SK-N-SH (cell line): ENCODE measurements around the gene DBR1. TPM values are rescaled to one million over a fixed set of nuclear protein-coding genes. Genes with fewer than 3 reads are reported as not detected.
A peak's percentile ranks its signal among the peaks of the same experiment; 100 is the strongest.

Experiments
- CTCF ChIA-PET: fragments of 300-600, 350-600 bp; formaldehyde crosslinking; extraction: SDS; loops from one replicate; lab custom pipeline; 2021; lab: Yijun Ruan, JAX
- POLR2A ChIA-PET: fragments of 350-600 bp; sonication (Branson Sonifier 250); formaldehyde crosslinking; extraction: SDS; loops from one replicate; lab custom pipeline; 2020; ENCODE audit warnings: antibody characterized with exemption, inconsistent platforms; lab: Yijun Ruan, JAX
- DNase-seq: peaks from one replicate; pipeline ENCODE4 v3.0.0; 2012
- H2AFZ ChIP-seq: fragments of 200-600 bp; sonication (generic); 2 replicates; pipeline ENCODE4 v1.8.1; 2016; ENCODE audit warnings: antibody characterized with exemption, mild to moderate bottlenecking, low read depth
- H3F3A ChIP-seq: fragments of 200-600 bp; sonication (generic); replicated peaks from 2 replicates; pipeline ENCODE3; 2016; ENCODE audit warnings: antibody characterized with exemption, mild to moderate bottlenecking; ENCODE audit not compliant: insufficient read depth
- H3K27ac ChIP-seq, 2 experiments: fragments of 200-500 bp in 1 of 2; fragments of 200-600 bp in 1 of 2; sonication (Bioruptor generic) in 1 of 2; sonication (generic), shearing (Covaris generic) in 1 of 2; 2 replicates each; pipeline versions ENCODE4 v1.5.1 to v1.6.1; 2014 to 2016; ENCODE audit warnings: low read depth in 2 of 2, inconsistent platforms in 1 of 2, low read length in 1 of 2, mild to moderate bottlenecking in 1 of 2, mixed read lengths in 1 of 2
- H3K27me3 ChIP-seq: fragments of 200-600 bp; sonication (generic), shearing (Covaris generic); 2 replicates; pipeline ENCODE4 v1.6.1; 2016; ENCODE audit warnings: mixed run types; ENCODE audit not compliant: insufficient read depth
- H3K36me3 ChIP-seq, 2 experiments: fragments of 200-500 bp in 1 of 2; fragments of 200-600 bp in 1 of 2; sonication (Bioruptor generic) in 1 of 2; sonication (generic) in 1 of 2; replicated peaks in 1 of 2; 2 replicates each; pipeline versions ENCODE3 to v1.5.1; 2014 to 2016; ENCODE audit warnings: low read length in 1 of 2, mild to moderate bottlenecking in 1 of 2; ENCODE audit not compliant: insufficient read depth in 2 of 2, control insufficient read depth in 1 of 2
- H3K4me1 ChIP-seq, 2 experiments: fragments of 200-500 bp in 1 of 2; fragments of 200-600 bp in 1 of 2; sonication (Bioruptor generic) in 1 of 2; sonication (generic), shearing (Covaris generic) in 1 of 2; 2 replicates each; pipeline versions ENCODE4 v1.5.1 to v1.6.1; 2014 to 2016; ENCODE audit warnings: low read depth in 1 of 2, low read length in 1 of 2, mixed run types in 1 of 2; ENCODE audit not compliant: insufficient read depth in 2 of 2, control insufficient read depth in 1 of 2
- H3K4me2 ChIP-seq: fragments of 200-600 bp; sonication (generic), shearing (Covaris generic); 2 replicates; pipeline ENCODE4 v1.6.1; 2017; ENCODE audit warnings: mixed run types
- H3K4me3 ChIP-seq, 2 experiments: fragments of 200-500 bp in 1 of 2; fragments of 200-600 bp in 1 of 2; sonication (Bioruptor generic) in 1 of 2; sonication (generic), shearing (Covaris generic) in 1 of 2; 2 replicates each; pipeline versions ENCODE4 v1.5.1 to v1.8.1; 2014 to 2016; ENCODE audit warnings: low read depth in 2 of 2, inconsistent platforms in 1 of 2, low read length in 1 of 2, mild to moderate bottlenecking in 1 of 2, mixed read lengths in 1 of 2, moderate library complexity in 1 of 2
- H3K79me2 ChIP-seq: fragments of 200-600 bp; sonication (generic); 2 replicates; pipeline ENCODE4 v1.8.1; 2017; ENCODE audit warnings: mild to moderate bottlenecking; ENCODE audit not compliant: insufficient read depth
- H3K9ac ChIP-seq: fragments of 200-600 bp; sonication (generic); 2 replicates; pipeline ENCODE4 v1.6.1; 2017; ENCODE audit warnings: mixed run types
- H3K9me2 ChIP-seq: fragments of 200-600 bp; sonication (generic); 2 replicates; pipeline ENCODE4 v1.6.1; 2017; ENCODE audit warnings: mixed run types
- H3K9me3 ChIP-seq: fragments of 200-600 bp; sonication (generic); 2 replicates; pipeline ENCODE4 v1.6.1; 2017; ENCODE audit warnings: mixed run types, mild to moderate bottlenecking, moderate library complexity
- H4K20me1 ChIP-seq: fragments of 200-600 bp; sonication (generic); 2 replicates; pipeline ENCODE4 v1.6.1; 2017; ENCODE audit warnings: mild to moderate bottlenecking, mixed run types; ENCODE audit not compliant: insufficient read depth
- EZH2phosphoT487 ChIP-seq: fragments of 200-600 bp; sonication (generic); IDR thresholded peaks from 2 replicates; pipeline ENCODE4 v1.6.1; 2017; ENCODE audit warnings: low read depth, mixed run types, mild to moderate bottlenecking, antibody characterized with exemption, moderate library complexity, borderline replicate concordance
- IRF3 ChIP-seq: fragments of 150-350 bp; IDR thresholded peaks from 2 replicates; pipeline ENCODE4 v1.6.1; 2016; ENCODE audit warnings: mild to moderate bottlenecking, low read depth, low read length
- MEF2A ChIP-seq: IDR thresholded peaks from 2 replicates; pipeline ENCODE4 v1.4.0; 2012; ENCODE audit warnings: low read depth, borderline replicate concordance
- PBX3 ChIP-seq: IDR thresholded peaks from 2 replicates; pipeline ENCODE4; 2012
- RAD21 ChIP-seq: IDR thresholded peaks from 2 replicates; pipeline ENCODE4 v1.6.1; 2012; ENCODE audit warnings: mild to moderate bottlenecking, low read length
- SIN3A ChIP-seq: IDR thresholded peaks from 2 replicates; pipeline ENCODE4 v1.6.1; 2012; ENCODE audit warnings: low read depth, mild to moderate bottlenecking, low read length, moderate library complexity, borderline replicate concordance
- SMC3 ChIP-seq: IDR thresholded peaks from 2 replicates; pipeline ENCODE4 v1.6.1; 2012; ENCODE audit warnings: low read depth, low read length, improper control_type of control experiment
- TEAD4 ChIP-seq: IDR thresholded peaks from 2 replicates; pipeline ENCODE4 v1.4.0; 2012; ENCODE audit warnings: mild to moderate bottlenecking, borderline replicate concordance; ENCODE audit not compliant: insufficient read depth
- WGBS: methylation state at CpG from one replicate; pipeline ENCODE4 v1.1.6; 2017; ENCODE audit warnings: low lambda C conversion rate; 5-methylcytosine and 5-hydroxymethylcytosine counted together
- polyA plus RNA-seq, 3 experiments: library from polyadenylated mRNA; depleted of rRNA; stranded (reverse); fragments of >200 nt; gene quantifications; 2 replicates each; pipeline ENCODE4 v1.2.3, GENCODE V29; 2012

The DBR1 gene
- polyA plus RNA-seq, 1 of the 3 experiments (the other 2 are of a cell fraction): 9.2 TPM

GRCh38 chr3:138196023-138196422, 21.3 kb upstream of the DBR1 start:
- Histone ChIP-seq H3K4me2 (no peak overlapping the region), H3K27ac (no peak overlapping the region), H3K9me3 (no peaks in the 10 kb centered on the region), H3K9me2 (no peaks in the 10 kb centered on the region), H3F3A (no peaks in the 10 kb centered on the region), H3K27me3 (no peaks in the 10 kb centered on the region), H4K20me1 (peaks cover 84% of the 10 kb centered on the region), H3K79me2 (peaks cover 97% of the 10 kb centered on the region), H3K4me3 (no peak overlapping the region), H2AFZ (no peak overlapping the region), H3K4me1 (peaks cover 0 to 7% of the 10 kb centered on the region in 2 experiments; a peak in 1 of 4 replicates), H3K9ac (no peak overlapping the region), H3K36me3 (peaks cover 9 to 23% of the 10 kb centered on the region in 2 experiments)
- DNase-seq: no peak
- ChIA-PET POLR2A (interaction anchor here (1.5 kb wide), 1 partner anchor 9 kb away, joined by 3 read pairs; the partner anchor contains the start of gene ARMC8), CTCF (interaction anchor here (1.9 kb wide), 1 partner anchor 13 kb away, joined by 4 read pairs; no protein-coding TSS in a partner anchor)
- 51% methylated on average over 2 of the region's 2 CpGs for WGBS
- TF ChIP-seq SMC3: no peak
- no peak for TF ChIP-seq SIN3A
- peak; percentile 35; the same call in 1 of the 2 replicates for TF ChIP-seq PBX3
- TF ChIP-seq TEAD4: no peak

GRCh38 chr3:138195481-138195880, 20.8 kb upstream of the DBR1 start:
- H3K9me2 ChIP-seq: no peaks in the 10 kb centered on the region
- peaks cover 97% of the 10 kb centered on the region for H3K79me2 ChIP-seq
- no peak overlapping the region for H3K4me3 ChIP-seq
- POLR2A ChIA-PET: no interaction called here
- no peak overlapping the region for H3K4me2 ChIP-seq
- no peaks in the 10 kb centered on the region for H3K9me3 ChIP-seq
- WGBS: 84% methylated on average over 2 of the region's 2 CpGs
- no peak overlapping the region for H2AFZ ChIP-seq
- H3K4me1 ChIP-seq: peaks cover 0 to 7% of the 10 kb centered on the region in 2 experiments; a peak in 1 of 4 replicates
- H3K36me3 ChIP-seq: peaks cover 9 to 23% of the 10 kb centered on the region in 2 experiments
- CTCF ChIA-PET: interaction anchor here (0.6 kb wide), 1 partner anchor 436 kb away, joined by 3 read pairs; no protein-coding TSS in a partner anchor
- H4K20me1 ChIP-seq: peaks cover 87% of the 10 kb centered on the region
- H3K27ac ChIP-seq: no peak overlapping the region
- no peaks in the 10 kb centered on the region for H3K27me3 ChIP-seq
- H3K9ac ChIP-seq: no peak overlapping the region
- no peak for DNase-seq
- no peaks in the 10 kb centered on the region for H3F3A ChIP-seq
- no peak for TF ChIP-seq RAD21
- TF ChIP-seq EZH2phosphoT487: no peak
- no peak for TF ChIP-seq IRF3
- no peak for TF ChIP-seq MEF2A
- no peak for TF ChIP-seq SIN3A
